DMS114 treated with DMSO at 0.1 percent for 48 hours (cell line): ENCODE results near the gene KCTD18.
A peak's percentile ranks its signal among the peaks of the same experiment; 100 is the strongest.

Source experiments
- DNase-seq: peaks from one replicate; lab custom pipeline; 2025; ENCODE audit not compliant: unreplicated experiment; lab: John Stamatoyannopoulos, UW

Gene KCTD18

GRCh38 chr2:200509612-200510433, at the start of gene KCTD18:
Gene KCTD18 (minus strand): TSS chr2:200510068. CDS start chr2:200507016, 3,052 bp downstream.
- DNase-seq: peak; percentile 52

- no peak for DNase-seq
Measured at GRCh38 chr2:200540793-200541192, 30.9 kb upstream of the KCTD18 start.

DNA sequence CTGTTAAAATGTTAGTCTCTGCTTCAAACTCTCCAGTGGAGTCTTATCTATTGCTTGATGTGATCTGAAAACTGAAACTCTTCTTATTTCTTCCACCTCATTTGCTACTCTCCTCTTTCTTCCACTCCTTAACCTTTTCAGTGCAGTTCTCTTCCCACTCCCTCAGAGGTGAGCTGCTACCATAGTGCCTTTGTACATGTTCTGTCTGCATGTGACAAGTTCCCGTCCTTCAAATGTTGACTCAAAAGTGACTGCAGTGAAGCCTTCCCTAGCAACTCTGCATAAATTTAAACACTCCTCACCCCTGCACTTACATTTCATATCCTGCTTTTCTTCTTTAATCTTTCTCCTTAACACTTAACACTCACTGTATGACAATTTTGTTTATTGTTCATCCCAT, 28.3 kb upstream of the KCTD18 start:
- no peak for DNase-seq

DNA sequence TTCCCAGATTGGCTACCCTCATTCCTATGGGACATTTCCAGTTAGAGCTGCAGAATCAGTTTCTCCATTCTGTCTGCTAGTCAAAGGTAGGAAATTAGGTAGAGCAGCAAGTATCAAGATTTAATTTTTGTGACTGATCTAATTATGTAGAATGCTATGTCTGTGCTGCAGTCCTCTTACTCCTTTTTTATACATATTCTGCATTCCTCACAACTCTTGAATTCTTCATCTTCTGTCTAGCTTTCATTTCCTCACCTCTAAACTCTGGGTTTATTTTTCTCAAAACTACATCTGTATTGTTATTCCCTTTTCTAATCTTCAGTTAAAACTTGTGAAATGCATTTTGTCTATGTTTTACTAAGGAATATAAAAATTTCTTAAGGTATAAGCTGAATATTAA, 24.7 kb upstream of the KCTD18 start:
- no peak for DNase-seq

GRCh38 chr2:200533754-200534153, 23.9 kb upstream of the KCTD18 start:
- no peak for DNase-seq

DNA sequence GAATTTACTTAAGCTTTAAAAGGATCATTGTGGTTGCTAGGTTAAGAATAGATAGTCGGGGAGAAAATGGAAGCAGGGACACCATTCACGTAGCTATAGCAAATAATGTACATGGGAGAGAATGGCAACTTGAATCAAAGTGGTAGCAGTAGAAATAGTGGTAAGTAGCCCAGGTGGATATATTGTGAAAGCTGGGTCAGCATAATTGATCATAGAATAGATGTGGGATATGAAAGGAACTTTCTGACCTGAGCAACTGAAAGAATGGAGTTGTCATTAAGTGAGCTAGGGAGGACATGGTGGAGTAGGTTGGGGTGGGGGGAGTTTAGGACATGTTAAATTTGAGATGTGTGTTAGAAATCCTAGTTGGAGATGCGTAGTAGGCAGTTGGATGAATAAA, 18.4 kb upstream of the KCTD18 start:
- no peak for DNase-seq

GRCh38 chr2:200525882-200526651, 16.2 kb upstream of the KCTD18 start, which contains the start of gene SGO2:
Gene SGO2 (plus strand): TSS chr2:200526207. CDS start chr2:200532976, 6,769 bp downstream.
- DNase-seq: peak; percentile 99

DNA sequence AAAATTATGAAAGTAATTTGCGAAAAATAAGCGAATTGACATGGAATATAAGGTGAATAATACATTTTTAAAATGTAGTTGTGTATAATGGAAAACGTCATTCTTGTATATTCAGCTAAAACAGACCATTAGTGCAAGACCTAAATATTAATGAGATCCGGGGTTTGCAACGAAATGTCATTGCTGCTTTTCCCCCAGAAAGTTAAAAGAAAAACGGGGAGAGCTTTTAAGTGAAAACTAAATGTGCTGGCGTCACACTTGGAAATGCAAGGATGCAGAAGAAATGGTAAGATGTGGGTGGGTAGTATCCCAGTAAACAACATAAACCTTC, 15.6 kb upstream of the KCTD18 start:
- no peak for DNase-seq

DNA sequence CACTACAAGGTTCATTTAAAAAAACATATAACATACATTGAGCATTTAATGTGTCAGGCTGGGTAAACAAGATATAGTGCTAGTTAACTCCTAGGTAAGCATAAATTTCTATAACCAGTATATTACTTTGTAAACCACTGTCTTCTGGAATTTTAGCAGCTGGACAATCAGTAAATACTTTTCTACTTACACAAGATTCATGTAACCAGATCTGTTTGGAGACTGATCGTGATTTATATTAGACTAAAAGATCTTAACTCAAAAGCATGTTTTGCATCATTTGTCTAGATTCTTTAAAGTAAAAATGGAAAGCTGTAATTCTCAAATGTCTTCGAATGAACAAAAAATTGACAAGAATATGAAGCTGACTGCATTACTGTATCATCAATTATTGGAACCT, 15.2 kb upstream of the KCTD18 start:
- DNase-seq: no peak

DNA sequence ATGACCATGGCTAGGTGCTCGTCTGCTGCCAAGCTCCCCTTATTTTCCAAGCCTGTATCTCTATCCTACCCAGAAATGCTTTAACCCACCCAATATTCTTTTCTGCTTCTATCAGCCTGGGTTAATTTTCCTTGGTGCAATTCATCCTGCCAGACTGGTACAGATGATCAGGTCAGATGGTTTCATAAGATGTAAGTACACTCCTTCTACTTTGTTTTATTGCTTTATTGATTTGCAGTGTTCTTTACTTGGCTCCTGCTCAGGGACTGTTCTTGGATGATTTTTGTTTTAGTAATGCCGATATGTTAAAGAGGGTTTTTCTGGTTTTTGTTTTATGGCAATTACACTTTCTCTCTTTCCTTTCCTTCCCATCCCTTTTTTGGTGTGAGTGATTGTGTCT, 13.7 kb upstream of the KCTD18 start:
- no peak for DNase-seq

DNA sequence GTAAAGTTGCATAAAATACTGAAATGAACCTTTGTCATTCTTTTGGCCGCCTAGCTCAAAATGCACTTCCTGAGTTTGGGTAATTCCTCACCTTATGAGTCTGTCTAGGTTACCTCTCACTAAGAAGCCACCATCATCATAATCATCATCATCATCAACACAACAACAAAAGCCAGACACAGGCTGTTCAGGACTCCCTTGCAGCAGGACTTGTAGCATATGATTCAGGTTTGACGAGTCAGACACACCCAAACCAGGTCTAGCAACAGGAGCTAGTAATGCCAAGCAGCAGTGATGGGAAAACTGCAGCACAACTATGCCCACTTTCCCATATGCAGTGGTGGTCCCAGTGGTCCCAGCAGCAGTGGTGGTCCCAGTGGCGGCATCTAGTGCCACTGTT, 13.3 kb upstream of the KCTD18 start:
- no peak for DNase-seq

DNA sequence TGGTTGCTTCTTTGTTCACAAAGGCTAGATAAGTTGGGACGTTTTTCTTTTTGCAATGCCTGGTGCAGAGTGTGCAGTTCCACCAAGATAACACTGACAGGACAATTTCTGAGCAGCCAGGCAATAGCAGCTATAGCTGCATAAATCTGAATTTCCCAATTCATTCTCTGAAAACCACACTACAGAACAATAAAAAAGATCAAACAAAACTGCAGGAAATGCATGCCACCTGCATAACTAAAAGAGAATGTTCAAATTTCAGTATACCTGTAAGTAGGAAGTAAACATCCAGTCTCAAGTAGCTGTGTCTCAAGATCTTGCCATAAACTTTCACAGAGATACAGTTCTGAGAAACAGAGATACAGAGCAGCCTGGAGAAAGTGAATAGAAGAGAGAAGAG, 5.3 kb upstream of the KCTD18 start:
- DNase-seq: no peak

DNA sequence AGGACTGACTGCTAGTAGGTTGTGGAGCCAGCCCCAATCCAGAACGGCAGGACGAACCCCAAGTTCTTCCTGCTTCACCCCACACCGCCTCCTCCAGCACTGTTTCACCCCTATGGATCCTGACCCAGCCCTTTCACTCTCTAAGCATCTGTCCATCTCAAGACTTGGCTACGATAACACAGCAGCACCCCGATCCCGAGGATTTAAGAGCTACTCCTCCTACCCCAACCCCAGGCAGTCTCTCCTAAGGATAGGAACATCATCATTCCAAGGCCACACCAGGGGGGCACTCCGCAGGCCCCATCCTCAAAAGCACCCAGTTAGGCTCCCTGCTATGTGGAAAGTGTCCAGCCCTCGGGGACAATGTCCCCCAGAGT, 645 bp downstream of the KCTD18 start:
- no peak for DNase-seq

- no peak for DNase-seq
Measured at GRCh38 chr2:200507179-200507578, 2.7 kb downstream of the KCTD18 start.

- DNase-seq: no peak
Measured at GRCh38 chr2:200506679-200507078, 3.2 kb downstream of the KCTD18 start.

DNA sequence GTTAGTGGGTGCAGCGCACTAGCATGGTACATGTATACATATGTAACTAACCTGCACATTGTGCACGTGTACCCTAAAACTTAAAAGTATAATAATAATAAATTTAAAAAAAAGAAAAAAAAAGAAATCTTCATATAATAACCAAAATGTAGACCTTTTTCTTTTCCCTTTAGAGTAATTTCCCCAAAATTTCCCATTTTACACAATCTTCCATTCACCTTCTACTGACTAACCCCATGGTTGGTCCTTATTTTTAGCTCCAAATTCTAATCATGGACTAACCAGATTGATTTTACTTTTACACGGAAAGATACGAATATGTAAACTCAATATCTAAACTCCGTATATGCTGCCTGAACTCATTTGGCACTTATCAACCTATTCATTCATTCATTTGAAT, 7.7 kb downstream of the KCTD18 start:
- no peak for DNase-seq

DNA sequence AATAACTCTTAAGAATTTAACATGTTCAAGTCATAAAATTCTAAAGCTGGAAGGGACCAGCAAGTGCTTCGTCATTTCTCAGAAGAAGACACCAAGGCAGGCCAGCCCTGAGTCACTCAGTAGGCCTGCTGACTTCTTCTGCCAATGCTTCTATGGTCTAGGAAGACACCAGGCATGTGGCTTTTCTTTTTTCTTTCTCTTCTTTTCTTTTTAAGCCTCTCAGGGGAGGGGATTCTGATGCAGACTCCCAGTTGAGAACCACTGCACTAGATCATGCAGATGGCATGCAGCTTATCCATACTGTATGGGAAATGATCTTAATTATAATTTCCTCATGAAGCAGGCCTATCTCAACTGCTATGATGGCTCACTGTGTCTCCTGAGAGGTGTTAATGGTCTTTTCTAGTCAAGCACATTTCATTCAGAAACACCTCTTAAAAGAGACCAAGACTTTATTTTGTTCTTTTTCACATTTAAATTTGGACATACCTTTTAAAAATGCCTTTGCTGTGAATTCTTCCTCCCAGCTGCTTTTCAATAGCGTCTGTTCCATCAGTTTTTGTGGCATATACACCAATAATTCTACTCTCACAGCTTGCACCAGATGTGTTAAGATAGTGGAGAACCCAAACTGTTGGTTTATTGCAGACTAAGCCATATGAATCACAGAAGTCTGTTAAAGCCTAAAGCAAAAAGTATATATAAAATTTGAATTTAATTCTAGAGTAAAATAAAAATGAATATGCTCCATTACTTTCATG, 11.3 kb downstream of the KCTD18 start:
- no peak for DNase-seq

DNA sequence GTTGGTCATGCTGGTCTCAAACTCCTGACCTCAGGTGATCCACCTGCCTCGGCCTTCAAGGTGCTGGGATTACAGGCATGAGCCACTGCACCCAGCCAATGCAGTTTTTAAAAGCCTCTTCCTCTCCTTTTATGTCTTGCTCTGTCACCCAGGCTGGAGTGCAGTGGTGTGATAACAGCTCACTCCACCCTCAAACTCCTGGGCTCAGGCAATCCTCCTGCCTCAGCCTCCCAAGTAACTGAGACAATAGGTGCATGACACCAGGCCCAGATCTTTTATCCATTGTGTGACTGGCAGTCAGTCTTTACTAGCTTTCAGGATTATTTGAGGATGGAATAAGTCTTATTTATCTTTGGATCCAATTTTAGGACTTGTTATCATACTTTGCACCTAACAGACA, 13.2 kb downstream of the KCTD18 start:
- DNase-seq: no peak

DNA sequence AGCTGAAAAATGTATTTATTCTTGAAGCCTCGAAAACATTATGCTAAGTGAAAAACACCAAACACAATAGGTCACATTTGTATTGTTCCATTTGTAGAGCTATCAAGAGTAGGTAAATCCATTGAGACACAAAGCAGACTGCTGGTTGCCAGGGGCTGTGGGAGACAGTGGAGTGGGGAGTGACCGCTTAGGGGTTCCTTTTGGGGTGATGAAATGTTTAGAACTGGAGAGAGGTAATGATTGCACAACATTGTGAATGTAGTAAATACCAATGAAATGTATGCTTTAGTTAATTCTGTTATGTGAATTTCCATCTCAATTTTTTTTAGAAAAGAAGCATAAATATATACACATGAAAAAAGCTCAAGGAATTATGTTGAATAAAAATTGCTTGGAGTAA, 15.8 kb downstream of the KCTD18 start:
- DNase-seq: no peak

DNA sequence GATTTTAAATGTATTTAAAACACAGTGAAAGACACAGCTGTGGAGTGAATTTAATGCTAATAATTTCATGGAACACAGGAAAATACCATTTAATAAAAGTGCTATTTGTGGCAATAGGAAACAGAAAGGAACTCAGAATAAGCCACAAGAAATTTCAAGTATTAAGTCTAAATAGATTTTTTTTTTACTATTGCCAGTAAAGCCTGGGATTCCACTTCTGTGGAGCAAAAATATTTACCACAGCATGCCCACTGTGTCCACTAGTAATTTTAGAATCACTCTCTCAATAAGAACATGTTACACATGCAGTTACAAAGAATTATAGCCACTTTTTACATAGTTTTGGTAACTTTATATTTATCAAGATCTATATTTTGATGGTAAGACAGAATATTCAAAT, 17.2 kb downstream of the KCTD18 start:
- no peak for DNase-seq

GRCh38 chr2:200490001-200490400, 19.9 kb downstream of the KCTD18 start:
- DNase-seq: no peak

DNA sequence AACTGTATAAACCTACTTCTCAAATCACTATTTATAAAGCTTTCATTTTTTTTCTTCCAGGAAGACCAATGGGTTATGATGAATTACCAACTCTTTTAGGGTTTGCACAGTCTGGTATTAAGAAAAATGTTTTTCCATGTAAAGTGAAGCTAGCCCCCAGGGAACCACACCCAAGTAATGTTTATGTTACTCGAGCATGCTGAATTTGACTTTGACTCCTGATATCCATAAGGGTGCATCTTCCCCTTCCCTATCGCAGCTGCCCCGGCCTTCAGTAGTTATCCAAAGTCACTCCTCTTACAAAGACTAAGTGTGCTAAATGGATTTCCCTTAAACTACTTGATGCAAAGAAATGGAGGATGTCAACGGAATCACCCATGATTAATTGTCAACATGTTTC, 21.7 kb downstream of the KCTD18 start:
- DNase-seq: no peak
